ENCODE data around the gene HLA-DQB2. TPM values are rescaled to one million over a fixed set of nuclear protein-coding genes. Genes with fewer than 3 reads are reported as not detected.
"Not testable (repeated sequence)": the region's sequence is repeated elsewhere in the genome, so short reads cannot be mapped to it uniquely, and the experiment has no call there.

HLA-DQB2 gene
- total RNA-seq, 2 donors from 2014 or later: not detected

- 80 to 82% methylated on average over 1 of the region's 1 CpG for WGBS, 2 experiments (ENCODE audit: insufficient coverage in 1 of 2, insufficient read length in 1 of 2)
- Mint-ChIP-seq H3K4me1 (no peaks in the 10 kb centered on the region), H3K4me3 (no peak overlapping the region), H3K27ac (no peak overlapping the region), H3K27me3 (ENCODE audit: insufficient read depth) (peaks cover 37% of the 10 kb centered on the region), H3K36me3 (ENCODE audit: low read depth) (no peaks in the 10 kb centered on the region), H3K9me3 (no peaks in the 10 kb centered on the region)
- no peak overlapping the region for H3K27ac ChIP-seq (ENCODE audit: low read depth, low read length)
- H3K9me3 ChIP-seq (ENCODE audit: control insufficient read depth, low read length): no peaks in the 10 kb centered on the region
- no peaks in the 10 kb centered on the region for H3K36me3 ChIP-seq (ENCODE audit: control insufficient read depth, insufficient read depth, low read length)
- no peak overlapping the region for H3K9ac ChIP-seq (ENCODE audit: extremely low read depth, low read length, poor library complexity, severe bottlenecking)
- no peaks in the 10 kb centered on the region for H3K27me3 ChIP-seq (ENCODE audit: control insufficient read depth, insufficient read depth, low read length, poor library complexity, severe bottlenecking)
- TF ChIP-seq CTCF (conservative IDR thresholded peaks at IDR 0.05): no peak
- DNase-seq: no peak
- no peaks in the 10 kb centered on the region for H3K4me1 ChIP-seq (ENCODE audit: control insufficient read depth, insufficient read depth, low read length)
- H3K4me3 ChIP-seq (ENCODE audit: low read length): no peak overlapping the region
Observed at GRCh38 chr6:32759669-32760068, 3.7 kb downstream of the HLA-DQB2 start.

DNA sequence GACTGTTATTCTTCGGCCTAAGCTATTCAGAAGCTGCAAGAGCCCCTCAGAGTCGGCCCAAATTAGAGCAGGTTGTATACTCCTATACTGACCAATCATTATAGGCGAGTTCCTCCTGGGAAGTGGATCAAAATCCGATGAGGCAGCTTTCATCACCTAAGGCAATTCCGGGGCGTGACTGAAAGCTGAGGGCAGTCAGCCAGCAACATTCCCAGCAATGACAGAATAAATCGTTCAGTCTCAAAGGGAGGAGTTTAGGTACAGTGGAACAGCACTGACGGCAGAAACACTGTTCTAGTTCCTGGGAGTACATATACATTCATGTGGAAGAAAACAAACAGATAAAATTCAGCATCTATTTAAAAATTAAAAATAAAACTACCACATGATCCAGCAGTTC lies 10.8 kb downstream of the HLA-DQB2 start:
- Histone ChIP-seq H3K27me3 (ENCODE audit: control insufficient read depth, insufficient read depth, low read length, poor library complexity, severe bottlenecking) (no peaks in the 10 kb centered on the region), H3K36me3 (ENCODE audit: control insufficient read depth, insufficient read depth, low read length) (no peaks in the 10 kb centered on the region), H3K4me1 (ENCODE audit: control insufficient read depth, insufficient read depth, low read length) (no peaks in the 10 kb centered on the region), H3K4me3 (ENCODE audit: low read length) (no peak overlapping the region), H3K9ac (ENCODE audit: extremely low read depth, low read length, poor library complexity, severe bottlenecking) (no peak overlapping the region), H3K27ac (ENCODE audit: low read depth, low read length) (no peak overlapping the region), H3K9me3 (ENCODE audit: control insufficient read depth, low read length) (no peaks in the 10 kb centered on the region)
- Mint-ChIP-seq H3K36me3 (ENCODE audit: low read depth) (no peaks in the 10 kb centered on the region), H3K9me3 (no peaks in the 10 kb centered on the region), H3K4me3 (no peak overlapping the region), H3K4me1 (no peaks in the 10 kb centered on the region), H3K27ac (no peak overlapping the region), H3K27me3 (ENCODE audit: insufficient read depth) (peaks cover 22% of the 10 kb centered on the region)
- WGBS, 2 experiments (ENCODE audit: insufficient coverage in 1 of 2, insufficient read length in 1 of 2): 78 to 79% methylated on average over 6 to 8 of the region's 8 CpGs
- TF ChIP-seq CTCF (conservative IDR thresholded peaks at IDR 0.05): no peak
- no peak for DNase-seq

DNA sequence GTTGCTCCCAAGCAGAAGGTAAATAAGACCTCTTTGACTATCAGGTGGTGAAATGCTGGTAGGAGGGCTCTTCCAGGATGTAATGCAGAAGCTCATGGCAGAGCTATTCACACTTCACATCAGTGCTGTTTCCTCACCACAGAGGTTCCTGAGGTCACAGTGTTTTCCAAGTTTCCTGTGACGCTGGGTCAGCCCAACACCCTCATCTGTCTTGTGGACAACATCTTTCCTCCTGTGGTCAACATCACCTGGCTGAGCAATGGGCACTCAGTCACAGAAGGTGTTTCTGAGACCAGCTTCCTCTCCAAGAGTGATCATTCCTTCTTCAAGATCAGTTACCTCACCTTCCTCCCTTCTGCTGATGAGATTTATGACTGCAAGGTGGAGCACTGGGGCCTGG lies 17.7 kb downstream of the HLA-DQB2 start:
- not testable (repeated sequence) for H3K27me3 Mint-ChIP-seq (ENCODE audit: insufficient read depth); DNase-seq; H3K9me3 ChIP-seq (ENCODE audit: control insufficient read depth, low read length); H3K4me1 Mint-ChIP-seq; H3K4me3 ChIP-seq (ENCODE audit: low read length); H3K4me1 ChIP-seq (ENCODE audit: control insufficient read depth, insufficient read depth, low read length); H3K9ac ChIP-seq (ENCODE audit: extremely low read depth, low read length, poor library complexity, severe bottlenecking); H3K9me3 Mint-ChIP-seq; H3K27me3 ChIP-seq (ENCODE audit: control insufficient read depth, insufficient read depth, low read length, poor library complexity, severe bottlenecking); H3K27ac ChIP-seq (ENCODE audit: low read depth, low read length); H3K36me3 ChIP-seq (ENCODE audit: control insufficient read depth, insufficient read depth, low read length); H3K4me3 Mint-ChIP-seq; H3K36me3 Mint-ChIP-seq (ENCODE audit: low read depth); H3K27ac Mint-ChIP-seq
- WGBS, 2 experiments (ENCODE audit: insufficient coverage in 1 of 2, insufficient read length in 1 of 2): 73 to 91% methylated on average over 1 of the region's 1 CpG

DNA sequence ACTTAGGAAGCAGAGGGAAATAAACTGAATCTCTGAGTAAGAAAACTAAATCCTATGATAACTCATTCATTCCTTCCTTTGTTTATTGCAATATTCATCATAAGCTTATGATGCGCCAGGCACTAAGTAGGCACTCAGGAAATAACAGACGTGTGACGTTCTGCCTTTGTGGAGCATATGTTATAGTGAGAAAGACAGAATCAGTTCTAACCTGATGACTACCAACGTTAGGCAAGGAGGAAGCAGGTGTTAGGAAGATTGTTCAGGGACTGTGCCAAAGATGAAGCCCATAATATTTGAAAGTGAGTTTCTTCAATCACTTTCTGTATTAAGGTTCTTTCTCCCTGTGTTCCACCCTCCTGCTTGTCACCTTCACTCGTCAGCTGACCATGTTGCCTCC lies 18.6 kb downstream of the HLA-DQB2 start:
- TF ChIP-seq CTCF (conservative IDR thresholded peaks at IDR 0.05): no peak
- Histone ChIP-seq H3K4me3 (ENCODE audit: low read length) (no peak overlapping the region), H3K36me3 (ENCODE audit: control insufficient read depth, insufficient read depth, low read length) (no peaks in the 10 kb centered on the region), H3K9me3 (ENCODE audit: control insufficient read depth, low read length) (no peaks in the 10 kb centered on the region), H3K27ac (ENCODE audit: low read depth, low read length) (no peak overlapping the region), H3K9ac (ENCODE audit: extremely low read depth, low read length, poor library complexity, severe bottlenecking) (no peak overlapping the region), H3K4me1 (ENCODE audit: control insufficient read depth, insufficient read depth, low read length) (no peaks in the 10 kb centered on the region), H3K27me3 (ENCODE audit: control insufficient read depth, insufficient read depth, low read length, poor library complexity, severe bottlenecking) (no peaks in the 10 kb centered on the region)
- whole genome bisulfite sequencing, 2 experiments (ENCODE audit: insufficient coverage in 1 of 2, insufficient read length in 1 of 2): 72 to 100% methylated on average over 1 to 5 of the region's 5 CpGs
- H3K27ac Mint-ChIP-seq: no peak overlapping the region
- no peaks in the 10 kb centered on the region for H3K9me3 Mint-ChIP-seq
- no peak for DNase-seq
- H3K27me3 Mint-ChIP-seq (ENCODE audit: insufficient read depth): peaks cover 7% of the 10 kb centered on the region
- H3K4me3 Mint-ChIP-seq: no peak overlapping the region
- no peaks in the 10 kb centered on the region for H3K36me3 Mint-ChIP-seq (ENCODE audit: low read depth)
- H3K4me1 Mint-ChIP-seq: no peaks in the 10 kb centered on the region

Measured in endodermal cell (in vitro differentiated cells).